Measurements from ENCODE around the gene RHOA. TPM values are rescaled to one million over a fixed set of nuclear protein-coding genes. Genes with fewer than 3 reads are reported as not detected.

Gene RHOA
- total and polyA plus RNA-seq, 2 of the 13 experiments (the other 11 are each of a cell fraction or from before 2014, with no cell fraction given), result 131 to 177 TPM

- no peak overlapping the region for H2AFZ ChIP-seq (ENCODE audit: low read length)
- H3K9ac ChIP-seq (ENCODE audit: insufficient read depth, low read depth, low read length), result peak overlapping the region; percentile 95
- ATAC-seq, result peak; percentile 46
- intact Hi-C loops (cut with micrococcal nuclease; ENCODE audit: unreplicated experiment), result loop anchor here (5.0 kb wide), 2 partner anchors 54 to 319 kb away; partner anchors contain the start of genes GPX1 and QRICH1
- no peak for FAIRE-seq
- peaks cover 0 to 2% of the 10 kb centered on the region in 2 experiments; a peak in 2 of 5 replicates for H3K36me3 ChIP-seq (replicated peaks in 1 of 2; ENCODE audit: control insufficient read depth in 1 of 2, insufficient read depth in 2 of 2, low read length in 2 of 2)
- peak overlapping the region; percentile 70 for H3K4me2 ChIP-seq (ENCODE audit: low read depth, low read length)
- POLR2A ChIA-PET, result interaction anchor here (0.6 to 2.9 kb wide), 24 partner anchors 8 to 514 kb away, joined by 3 to 48 read pairs (median 4); partner anchors contain the start of genes AMT, BSN, DAG1 and GPX1
- in situ Hi-C loops (cut with HindIII; ENCODE audit: extremely low pct_ligation_motif_present, low pct_unique_long_range_greater_than_20kb), result no loop called here
- 0% methylated on average over 1 of the region's 59 CpGs for WGBS (ENCODE audit: low lambda C conversion rate)
- no TSS peak for BruUV-seq (replicated peaks)
- H4K20me1 ChIP-seq (ENCODE audit: insufficient read depth, low read length), result peaks cover 37% of the 10 kb centered on the region
- peaks cover 65% of the 10 kb centered on the region for H3K79me2 ChIP-seq (ENCODE audit: insufficient read depth, low read length)
- H3K4me1 ChIP-seq (ENCODE audit: insufficient read depth, low read length), result peaks cover 52% of the 10 kb centered on the region
- no peaks in the 10 kb centered on the region for H3K9me3 ChIP-seq (ENCODE audit: low read length)
- no peaks in the 10 kb centered on the region; a peak in 1 of 5 replicates for H3K27me3 ChIP-seq (ENCODE audit: control insufficient read depth in 1 of 2, insufficient read depth in 2 of 2, low read length in 2 of 2)
- peak overlapping the region; percentile 91 for H3K27ac ChIP-seq (ENCODE audit: extremely low read length, insufficient read depth, low read length)
- DNase-seq (ENCODE audit: low spot score), result peak; percentile 44
- CTCF ChIA-PET (ENCODE audit: low intra/inter-chr PET ratio, low total read pairs), result no interaction called here
- peak overlapping the region; percentile 81 to 93 (median 90) for H3K4me3 ChIP-seq (replicated peaks in 1 of 3; ENCODE audit: insufficient read depth in 1 of 3, low read depth in 2 of 3, low read length in 3 of 3)
- TF ChIP-seq HNF4G (IDR thresholded peaks at IDR 0.05; ENCODE audit: borderline replicate concordance, low read depth, low read length) (peak; percentile 16; the same call in 1 of the 2 replicates), HNF4G (CRISPR knock-in tag; IDR thresholded peaks at IDR 0.05; ENCODE audit: borderline replicate concordance, low read depth) (no peak), ZHX2 (IDR thresholded peaks at IDR 0.05; ENCODE audit: low read depth) (no peak), ZHX2 (CRISPR knock-in tag; IDR thresholded peaks at IDR 0.05; ENCODE audit: borderline replicate concordance) (peak; percentile 43; the same call in 1 of the 2 replicates), REL (CRISPR knock-in tag; conservative IDR thresholded peaks at IDR 0.05) (peak; percentile 72; the same call in 1 of the 2 replicates), MYNN (CRISPR knock-in tag; IDR thresholded peaks at IDR 0.05; ENCODE audit: low read depth) (no peak), CHCHD3 (CRISPR knock-in tag; IDR thresholded peaks at IDR 0.05) (0 out of 2 replicates have a peak, but pooled peaks have one; percentile 75), E2F1 (CRISPR knock-in tag; IDR thresholded peaks at IDR 0.05) (no peak), ZNF451 (CRISPR knock-in tag; IDR thresholded peaks at IDR 0.05) (peak; percentile 41; the same call in 1 of the 2 replicates), RBFOX2 (IDR thresholded peaks at IDR 0.05; ENCODE audit: low read depth, low read length) (peak; percentile 70), ZBED4 (CRISPR knock-in tag; IDR thresholded peaks at IDR 0.05; ENCODE audit: borderline replicate concordance) (no peak), ZNF7 (CRISPR knock-in tag; IDR thresholded peaks at IDR 0.05) (no peak), ZNF724P (CRISPR knock-in tag; IDR thresholded peaks at IDR 0.05; ENCODE audit: borderline replicate concordance) (0 out of 2 replicates have a peak, but pooled peaks have one; percentile 19), TOE1 (CRISPR knock-in tag; IDR thresholded peaks at IDR 0.05) (no peak)
Measured at GRCh38 chr3:49411535-49411967, 225 bp downstream of the RHOA start.
